HCT116 (cell line): Measurements from ENCODE around the gene MYOF. TPM values are rescaled to one million over a fixed set of nuclear protein-coding genes. Genes with fewer than 3 reads are reported as not detected.
A peak's percentile ranks its signal among the peaks of the same experiment; 100 is the strongest.

Source experiments
- ATAC-seq: fragments of 200-7000 bp; cut with Tn5 transposase; 2 replicates; pipeline ENCODE4 v1.9.1; 2020; ENCODE audit warnings: mild to moderate bottlenecking, moderate library complexity
- BruUV-seq: library from RNA; stranded (reverse); fragments of 400-500 nt; replicated peaks from 2 replicates; lab custom pipeline; 2021; lab: Mats Ljungman, UMichigan
- CTCF ChIA-PET: fragments of 300-600 bp; sonication (Branson Sonifier 250); formaldehyde crosslinking; loops from one replicate; lab custom pipeline; 2021; ENCODE audit warnings: antibody characterized with exemption; lab: Charles Lee
- POLR2A ChIA-PET: fragments of 300-600, 350-600 bp; sonication (Branson Sonifier 250); formaldehyde crosslinking; loops from one replicate; lab custom pipeline; 2021; ENCODE audit warnings: antibody characterized with exemption; lab: Charles Lee
- RAD21 ChIA-PET, 2 experiments: fragments of 300-600 bp; sonication (Branson Sonifier 250); formaldehyde crosslinking; loops; one replicate each; lab custom pipeline; 2023; ENCODE audit warnings: low total read pairs in 2 of 2; ENCODE audit not compliant: uncharacterized antibody in 2 of 2, unreplicated experiment in 2 of 2, low non-redundant PET in 1 of 2; lab: Charles Lee
- DNase-seq: peaks from one replicate; pipeline ENCODE4 v3.0.0-alpha.2; 2010; ENCODE audit warnings: low read depth, low spot score
- H2AFZ ChIP-seq: fragments of 200-600 bp; shearing (Covaris generic), sonication (generic); 2 replicates; pipeline ENCODE4 v1.6.1; 2017; ENCODE audit warnings: low read depth, mixed run types, mixed read lengths, antibody characterized with exemption, low read length; ENCODE audit not compliant: poor library complexity, severe bottlenecking
- H3K27ac ChIP-seq: 2 replicates; pipeline ENCODE4 v1.5.1; 2012; ENCODE audit warnings: low read depth, low read length
- H3K27me3 ChIP-seq: fragments of 200-600 bp; sonication (generic); 2 replicates; pipeline ENCODE4 v1.6.1; 2016; ENCODE audit warnings: mixed run types, low read length, mixed read lengths; ENCODE audit not compliant: insufficient read depth
- H3K36me3 ChIP-seq, 2 experiments: fragments of 200-500 bp in 1 of 2; fragments of 200-600 bp in 1 of 2; sonication (Bioruptor generic) in 1 of 2; sonication (generic) in 1 of 2; 2 replicates each; pipeline versions ENCODE4 v1.5.1 to v1.6.1; 2014 to 2016; ENCODE audit warnings: low read length in 2 of 2, inconsistent platforms in 1 of 2, mixed read lengths in 1 of 2, mixed run types in 1 of 2; ENCODE audit not compliant: insufficient read depth in 2 of 2, control insufficient read depth in 1 of 2
- H3K4me1 ChIP-seq, 2 experiments: fragments of 200-600 bp in 1 of 2; sonication (generic) in 1 of 2; 2 replicates each; pipeline versions ENCODE4 v1.5.1 to v1.6.1; 2012 to 2017; ENCODE audit warnings: low read length in 2 of 2, inconsistent platforms in 1 of 2, mild to moderate bottlenecking in 1 of 2, mixed read lengths in 1 of 2, mixed run types in 1 of 2, moderate library complexity in 1 of 2; ENCODE audit not compliant: insufficient read depth in 2 of 2, control insufficient read depth in 1 of 2
- H3K4me2 ChIP-seq: fragments of 200-600 bp; sonication (generic); 2 replicates; pipeline ENCODE4 v1.6.1; 2017; ENCODE audit warnings: mixed run types, low read length, mixed read lengths
- H3K4me3 ChIP-seq, 2 experiments: fragments of 200-600 bp in 1 of 2; sonication (generic) in 1 of 2; replicated peaks in 1 of 2; 2 replicates each; pipeline ENCODE4 v1.5.1; 2011 to 2016; ENCODE audit warnings: low read length in 2 of 2, control low read depth in 1 of 2, low read depth in 1 of 2, mild to moderate bottlenecking in 1 of 2, mixed read lengths in 1 of 2, mixed run types in 1 of 2
- H3K79me2 ChIP-seq: fragments of 200-600 bp; sonication (generic); 2 replicates; pipeline ENCODE4 v1.6.1; 2017; ENCODE audit warnings: mild to moderate bottlenecking, mixed run types, low read length, moderate library complexity, mixed read lengths; ENCODE audit not compliant: insufficient read depth
- H3K9ac ChIP-seq: fragments of 200-600 bp; sonication (generic); 2 replicates; pipeline ENCODE4 v1.6.1; 2016; ENCODE audit warnings: low read length, mixed read lengths
- H3K9me2 ChIP-seq: fragments of 200-600 bp; sonication (generic), shearing (Covaris generic); 2 replicates; pipeline ENCODE4 v1.6.1; 2017; ENCODE audit warnings: mixed run types, mild to moderate bottlenecking, moderate library complexity; ENCODE audit not compliant: insufficient read depth
- H3K9me3 ChIP-seq, 2 experiments: fragments of 200-500 bp in 1 of 2; fragments of 200-600 bp in 1 of 2; sonication (Bioruptor generic) in 1 of 2; sonication (generic) in 1 of 2; 2 replicates each; pipeline ENCODE4 v1.6.1; 2014 to 2017; ENCODE audit warnings: low read length in 2 of 2, mixed read lengths in 2 of 2, inconsistent platforms in 1 of 2, low read depth in 1 of 2, mild to moderate bottlenecking in 1 of 2, mixed run types in 1 of 2, moderate library complexity in 1 of 2; ENCODE audit not compliant: control insufficient read depth in 1 of 2, insufficient read depth in 1 of 2
- H4K20me1 ChIP-seq: fragments of 200-600 bp; sonication (generic), shearing (Covaris generic); 2 replicates; pipeline ENCODE4 v1.6.1; 2017; ENCODE audit warnings: mixed run types, mild to moderate bottlenecking, moderate library complexity; ENCODE audit not compliant: insufficient read depth
- CEBPB ChIP-seq: IDR thresholded peaks from 2 replicates; pipeline ENCODE4 v1.6.1; 2012; ENCODE audit warnings: low read depth
- EGR1 ChIP-seq: IDR thresholded peaks from 2 replicates; pipeline ENCODE4 v1.6.1; 2012; ENCODE audit warnings: low read depth
- ELF1 ChIP-seq: IDR thresholded peaks from 2 replicates; pipeline ENCODE4 v1.6.1; 2012; ENCODE audit warnings: low read depth, borderline replicate concordance
- EZH2phosphoT487 ChIP-seq: fragments of 200-600 bp; IDR thresholded peaks from 2 replicates; pipeline ENCODE4 v1.6.1; 2018; ENCODE audit warnings: antibody characterized with exemption, borderline replicate concordance
- JUND ChIP-seq: IDR thresholded peaks from 2 replicates; pipeline ENCODE4 v1.6.1; 2012
- SRF ChIP-seq: IDR thresholded peaks from 2 replicates; pipeline ENCODE4 v1.6.1; 2012; ENCODE audit warnings: low read depth
- ZBTB33 ChIP-seq: IDR thresholded peaks from 2 replicates; pipeline ENCODE4 v1.6.1; 2011; ENCODE audit warnings: mild to moderate bottlenecking, low read length, moderate library complexity; ENCODE audit not compliant: insufficient replicate concordance; ENCODE audit errors: extremely low read depth
- intact Hi-C: fragments of 100-400 bp; cut with micrococcal nuclease; formaldehyde crosslinking; loops from 2 replicates; pipeline ENCODE4 v1.10.0; 2022
- total RNA-seq: library from RNA; stranded (reverse); gene quantifications from one replicate; pipeline ENCODE4 v1.2.1, GENCODE V29; 2021; ENCODE audit not compliant: unreplicated experiment

MYOF gene
- total RNA-seq, 1 experiment from 2014 or later, result 250 TPM

- TF ChIP-seq ELF1 (no peak), SRF (no peak), EZH2phosphoT487 (no peak)
Measured at GRCh38 chr10:93408783-93409182, 73.4 kb downstream of the MYOF start (continued).

- Histone ChIP-seq H3K36me3 (peaks cover 25 to 81% of the 10 kb centered on the region in 2 experiments), H3K9me3 (no peaks in the 10 kb centered on the region), H3K27me3 (no peaks in the 10 kb centered on the region), H4K20me1 (no peaks in the 10 kb centered on the region), H3K27ac (peak overlapping the region; percentile 32), H3K4me1 (peaks cover 0 to 7% of the 10 kb centered on the region in 2 experiments; a peak in 1 of 4 replicates), H3K9me2 (no peaks in the 10 kb centered on the region), H3K79me2 (peaks cover 25% of the 10 kb centered on the region; the same call in 1 of the 2 replicates), H3K9ac (no peak overlapping the region), H3K4me2 (no peak overlapping the region), H2AFZ (no peak overlapping the region), H3K4me3 (no peak overlapping the region)
- BruUV-seq, result no TSS peak
- no peak for TF ChIP-seq EGR1
- no peak for TF ChIP-seq ZBTB33
- TF ChIP-seq CEBPB, result no peak
- no peak for TF ChIP-seq JUND
- intact Hi-C loops, result no loop called here
- POLR2A ChIA-PET, result no interaction called here
- RAD21 ChIA-PET, result no interaction called here
- CTCF ChIA-PET, result interaction anchor here (1.2 kb wide), 1 partner anchor 30 kb away, joined by 4 read pairs; no protein-coding TSS in a partner anchor
- no peak for ATAC-seq
- DNase-seq, result no peak
Measured at GRCh38 chr10:93406364-93407145, 75.6 kb downstream of the MYOF start.
